Testis (tissue), 2 donors: ENCODE data around the gene ARHGAP33.

Experiments
- POLR2A ChIP-seq: fragments of 450-650 bp; IDR thresholded peaks from one replicate; pipeline ENCODE4 v1.6.1; 2017; ENCODE audit warnings: antibody characterized with exemption, mild to moderate bottlenecking, moderate library complexity
- TF ChIP-seq, protein P1 (sequence below), 3 experiments: fragments of 450-650 bp in 2 of 3; fragments of 200-600 bp in 1 of 3; sonication (generic) in 1 of 3; IDR thresholded peaks; one replicate each; pipeline ENCODE4 v1.5.1; 2016 to 2019; ENCODE audit warnings: antibody characterized with exemption in 3 of 3, mild to moderate bottlenecking in 2 of 3, moderate library complexity in 1 of 3

GRCh38 chr19:35782589-35782988 is 7.2 kb downstream of the ARHGAP33 start:
- TF ChIP-seq, protein P1, sequence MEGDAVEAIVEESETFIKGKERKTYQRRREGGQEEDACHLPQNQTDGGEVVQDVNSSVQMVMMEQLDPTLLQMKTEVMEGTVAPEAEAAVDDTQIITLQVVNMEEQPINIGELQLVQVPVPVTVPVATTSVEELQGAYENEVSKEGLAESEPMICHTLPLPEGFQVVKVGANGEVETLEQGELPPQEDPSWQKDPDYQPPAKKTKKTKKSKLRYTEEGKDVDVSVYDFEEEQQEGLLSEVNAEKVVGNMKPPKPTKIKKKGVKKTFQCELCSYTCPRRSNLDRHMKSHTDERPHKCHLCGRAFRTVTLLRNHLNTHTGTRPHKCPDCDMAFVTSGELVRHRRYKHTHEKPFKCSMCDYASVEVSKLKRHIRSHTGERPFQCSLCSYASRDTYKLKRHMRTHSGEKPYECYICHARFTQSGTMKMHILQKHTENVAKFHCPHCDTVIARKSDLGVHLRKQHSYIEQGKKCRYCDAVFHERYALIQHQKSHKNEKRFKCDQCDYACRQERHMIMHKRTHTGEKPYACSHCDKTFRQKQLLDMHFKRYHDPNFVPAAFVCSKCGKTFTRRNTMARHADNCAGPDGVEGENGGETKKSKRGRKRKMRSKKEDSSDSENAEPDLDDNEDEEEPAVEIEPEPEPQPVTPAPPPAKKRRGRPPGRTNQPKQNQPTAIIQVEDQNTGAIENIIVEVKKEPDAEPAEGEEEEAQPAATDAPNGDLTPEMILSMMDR (IDR thresholded peaks at IDR 0.05), result no peak
- no peak for TF ChIP-seq POLR2A
